Immature natural killer cell (primary cell): ENCODE results near the gene C1GALT1. TPM values are rescaled to one million over a fixed set of nuclear protein-coding genes. Genes with fewer than 3 reads are reported as not detected.

Experiments used
- DNase-seq, 3 donors: peaks; one replicate each; pipeline ENCODE4 v3.0.0; 2022; ENCODE audit warnings: mixed read lengths in 1 of 3
- H3K27ac Mint-ChIP-seq, 6 donors: one replicate each; pipeline ENCODE4 v1.8.0; 2020; ENCODE audit warnings: mixed read lengths in 6 of 6, mild to moderate bottlenecking in 5 of 6, inconsistent platforms in 4 of 6, moderate library complexity in 3 of 6
- H3K27me3 Mint-ChIP-seq, 3 donors: one replicate each; pipeline ENCODE4 v1.8.0; 2020 to 2021; ENCODE audit warnings: low read depth in 3 of 3, mild to moderate bottlenecking in 3 of 3, mixed read lengths in 3 of 3, moderate library complexity in 3 of 3, inconsistent platforms in 1 of 3
- H3K36me3 Mint-ChIP-seq, 3 donors: one replicate each; pipeline ENCODE4 v1.8.0; 2020; ENCODE audit warnings: mixed read lengths in 3 of 3, inconsistent platforms in 2 of 3, mild to moderate bottlenecking in 2 of 3
- H3K4me1 Mint-ChIP-seq, 2 donors: one replicate each; pipeline ENCODE4 v1.8.0; 2020; ENCODE audit warnings: inconsistent platforms in 2 of 2, mild to moderate bottlenecking in 2 of 2, mixed read lengths in 2 of 2, moderate library complexity in 1 of 2
- H3K4me3 Mint-ChIP-seq, 5 donors: one replicate each; pipeline ENCODE4 v1.8.0; 2020; ENCODE audit warnings: mild to moderate bottlenecking in 5 of 5, mixed read lengths in 5 of 5, inconsistent platforms in 3 of 5, moderate library complexity in 3 of 5
- H3K9me3 Mint-ChIP-seq, 6 donors: one replicate each; pipeline ENCODE4 v1.8.0; 2020; ENCODE audit warnings: mild to moderate bottlenecking in 6 of 6, mixed read lengths in 6 of 6, inconsistent platforms in 4 of 6, moderate library complexity in 3 of 6
- polyA plus RNA-seq, 3 donors: library from polyadenylated mRNA; unstranded; fragments of 300-500 nt; fragmentation: Illumina TruSeq; gene quantifications; one replicate each; pipeline ENCODE4 v1.2.3, GENCODE V29; 2021

C1GALT1 gene
- polyA plus RNA-seq, 3 donors from 2014 or later, result 56.8 to 83.9 (median 59.4) TPM

- peaks cover 18 to 24% (median 20%) of the 10 kb centered on the region in 3 donors for H3K36me3 Mint-ChIP-seq
- peaks cover 7 to 22% of the 10 kb centered on the region in 2 donors for H3K4me1 Mint-ChIP-seq
Measured at GRCh38 chr7:7176406-7177043, 5.8 kb upstream of the C1GALT1 start.

GRCh38 chr7:7177044-7177517, 5.3 kb upstream of the C1GALT1 start:
- peaks cover 9 to 26% of the 10 kb centered on the region in 2 donors for H3K4me1 Mint-ChIP-seq
- no peak for DNase-seq
- H3K36me3 Mint-ChIP-seq, result peaks cover 16 to 22% (median 18%) of the 10 kb centered on the region in 3 donors
- H3K9me3 Mint-ChIP-seq, result peaks cover 1 to 10% (median 7%) of the 10 kb centered on the region in 6 donors
- no peak overlapping the region for H3K4me3 Mint-ChIP-seq
- peaks cover 0 to 3% (median 0%) of the 10 kb centered on the region in 3 donors for H3K27me3 Mint-ChIP-seq
- H3K27ac Mint-ChIP-seq, result peak overlapping the region in 1 of 6 donors; percentile 63

More at GRCh38 chr7:7176406-7177043, 5.8 kb upstream of the C1GALT1 start:
- DNase-seq, result no peak
- H3K9me3 Mint-ChIP-seq, result peaks cover 1 to 15% (median 8%) of the 10 kb centered on the region in 6 donors
- peak overlapping the region in 1 of 6 donors; percentile 63 for H3K27ac Mint-ChIP-seq
- H3K27me3 Mint-ChIP-seq, result peaks cover 0 to 3% (median 0%) of the 10 kb centered on the region in 3 donors
- no peak overlapping the region for H3K4me3 Mint-ChIP-seq

DNA sequence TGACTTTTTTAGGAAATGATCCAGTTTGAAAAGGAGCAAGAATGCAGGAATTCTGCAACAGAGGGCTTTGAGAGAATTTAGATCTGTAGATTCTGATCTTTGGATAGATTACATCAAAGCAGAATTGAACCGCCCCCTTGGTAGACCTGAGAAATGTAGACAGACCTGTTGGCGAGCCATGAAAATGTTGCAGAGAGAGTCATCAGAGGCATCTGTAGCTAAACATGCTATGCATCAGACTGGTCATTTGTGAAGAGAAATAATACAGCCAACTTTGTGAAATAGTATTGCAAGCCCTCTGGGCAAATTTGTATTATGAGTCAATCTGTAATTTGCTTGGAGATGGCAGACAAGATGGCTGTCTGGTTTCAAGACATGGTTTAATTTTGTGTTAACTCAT, 4.3 kb upstream of the C1GALT1 start:
- no peak overlapping the region for H3K27ac Mint-ChIP-seq

DNA sequence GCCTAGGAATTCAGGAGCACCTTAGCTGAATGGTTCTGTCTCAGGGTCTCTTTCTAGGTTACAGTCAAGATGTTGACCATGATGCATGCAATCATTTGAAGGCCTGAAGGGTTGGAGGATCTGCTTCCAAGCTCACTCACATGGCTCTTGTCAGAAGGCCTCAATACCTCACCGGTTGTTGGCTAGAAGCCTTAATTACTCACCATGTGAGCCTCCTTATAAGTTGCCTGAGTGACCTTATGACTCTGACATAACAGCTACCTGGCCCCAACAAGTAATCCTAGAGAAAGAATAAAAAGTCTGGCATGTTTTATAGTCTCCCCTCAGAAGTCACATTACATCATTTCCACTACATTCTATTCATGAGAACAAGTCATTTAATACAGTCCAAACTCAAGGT, 3.4 kb upstream of the C1GALT1 start:
- Mint-ChIP-seq H3K4me3 (no peak overlapping the region), H3K9me3 (peaks cover 0 to 3% (median 0%) of the 10 kb centered on the region in 6 donors), H3K27ac (peak overlapping the region in 2 of 6 donors; percentile 3 to 59), H3K36me3 (peaks cover 4 to 9% (median 5%) of the 10 kb centered on the region in 3 donors), H3K4me1 (peaks cover 16 to 26% of the 10 kb centered on the region in 2 donors), H3K27me3 (peaks cover 0 to 5% (median 4%) of the 10 kb centered on the region in 3 donors)
- DNase-seq, result no peak

More for the DNA sequence above, 4.3 kb upstream of the C1GALT1 start:
- H3K27me3 Mint-ChIP-seq, result peaks cover 0 to 4% (median 3%) of the 10 kb centered on the region in 3 donors
- DNase-seq, result no peak
- peaks cover 9 to 26% of the 10 kb centered on the region in 2 donors for H3K4me1 Mint-ChIP-seq
- H3K4me3 Mint-ChIP-seq, result no peak overlapping the region
- H3K9me3 Mint-ChIP-seq, result peaks cover 0 to 4% (median under 1%) of the 10 kb centered on the region in 6 donors
- H3K36me3 Mint-ChIP-seq, result peaks cover 6 to 12% (median 8%) of the 10 kb centered on the region in 3 donors

GRCh38 chr7:7180725-7181449, 1.5 kb upstream of the C1GALT1 start:
- Mint-ChIP-seq H3K9me3 (no peaks in the 10 kb centered on the region), H3K27ac (peak overlapping the region; percentile 95 to 100 (median 99)), H3K4me1 (peaks cover 19 to 32% of the 10 kb centered on the region in 2 donors), H3K4me3 (peak overlapping the region; percentile 91 to 98 (median 93)), H3K36me3 (peaks cover 2 to 9% (median 4%) of the 10 kb centered on the region in 3 donors), H3K27me3 (peaks cover 0 to 5% (median 4%) of the 10 kb centered on the region in 3 donors)
- no peak for DNase-seq

DNA sequence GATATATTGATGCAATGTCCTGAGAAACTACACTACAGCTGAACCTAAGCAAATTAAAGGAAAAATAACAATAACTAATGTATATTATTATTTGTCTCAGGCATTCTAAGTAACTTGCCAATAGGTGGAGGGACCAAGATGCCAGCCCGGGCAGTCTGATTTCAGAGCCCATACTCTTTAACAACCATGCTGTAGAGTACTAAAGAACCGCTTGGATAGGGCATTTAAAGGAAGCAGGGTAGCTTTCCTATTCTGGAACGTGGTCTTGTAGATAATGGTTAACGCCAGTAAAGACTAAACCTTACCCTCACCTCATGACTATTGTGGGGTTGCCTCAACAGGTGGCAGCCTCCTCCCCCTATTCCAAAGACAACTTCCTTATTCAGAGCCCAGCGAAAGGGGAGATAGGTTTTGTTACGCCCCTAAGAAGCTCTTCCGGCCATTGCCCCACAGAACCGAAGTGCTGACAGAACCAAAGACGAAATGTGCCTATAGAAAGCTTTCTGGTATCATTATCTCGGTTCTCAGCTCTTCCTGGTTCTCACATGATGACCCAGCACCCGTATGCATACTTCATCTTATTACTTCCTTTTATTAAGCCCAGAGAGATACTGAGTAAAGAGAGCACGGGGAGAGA, 707 bp upstream of the C1GALT1 start:
- peaks cover 0 to 5% (median 4%) of the 10 kb centered on the region in 3 donors for H3K27me3 Mint-ChIP-seq
- H3K4me3 Mint-ChIP-seq, result peak overlapping the region; percentile 91 to 98 (median 93)
- peaks cover 2 to 7% (median 4%) of the 10 kb centered on the region in 3 donors for H3K36me3 Mint-ChIP-seq
- peak in 2 of 3 donors; percentile 76 to 77 for DNase-seq
- H3K4me1 Mint-ChIP-seq, result peaks cover 19 to 32% of the 10 kb centered on the region in 2 donors
- H3K9me3 Mint-ChIP-seq, result no peaks in the 10 kb centered on the region
- peak overlapping the region; percentile 95 to 100 (median 99) for H3K27ac Mint-ChIP-seq

DNA sequence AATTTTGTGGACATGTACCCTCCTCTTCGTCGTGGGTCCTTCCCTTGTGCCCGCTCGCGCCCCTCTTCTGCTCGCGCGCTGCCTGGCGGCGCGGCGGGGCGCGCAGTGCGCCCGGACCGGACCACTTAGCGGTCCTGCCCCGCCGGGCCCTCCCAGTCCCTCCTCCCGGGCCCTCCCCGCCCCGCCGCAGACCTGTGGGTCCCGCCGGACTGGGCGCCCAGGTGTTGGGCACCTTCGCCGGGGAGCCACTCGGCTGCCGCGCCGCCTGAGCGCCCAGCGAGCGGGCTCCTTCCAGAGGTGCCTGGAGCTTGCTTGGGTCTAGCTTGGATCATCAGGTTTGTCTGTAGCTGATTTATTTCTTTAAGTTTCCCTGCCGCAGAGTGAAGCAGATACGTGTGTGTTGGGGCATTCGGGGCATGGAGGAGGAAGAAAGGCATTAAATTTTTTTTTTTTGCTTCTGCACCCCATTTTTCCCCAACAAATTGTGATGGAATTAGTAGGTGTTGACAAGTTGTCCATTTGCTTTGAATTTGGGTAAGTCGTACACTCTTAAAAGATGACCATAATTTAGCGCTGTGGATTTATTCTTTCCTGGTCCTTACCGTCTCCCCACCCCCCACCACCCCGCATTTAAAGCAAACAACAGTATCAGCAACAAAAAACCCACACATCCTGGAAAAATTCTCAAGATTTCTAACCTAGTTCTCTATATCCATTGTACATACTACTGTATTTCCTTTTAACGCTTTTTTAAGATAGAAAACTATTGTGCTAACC, 905 bp downstream of the C1GALT1 start:
- Mint-ChIP-seq H3K4me3 (peak overlapping the region; percentile 91 to 98 (median 93)), H3K27me3 (peaks cover 0 to 5% (median 4%) of the 10 kb centered on the region in 3 donors), H3K36me3 (peaks cover 2 to 4% (median 4%) of the 10 kb centered on the region in 3 donors), H3K4me1 (peaks cover 19 to 32% of the 10 kb centered on the region in 2 donors), H3K27ac (peak overlapping the region; percentile 83 to 99 (median 92)), H3K9me3 (no peaks in the 10 kb centered on the region)
- DNase-seq, result peak in 2 of 3 donors; percentile 59 to 61

DNA sequence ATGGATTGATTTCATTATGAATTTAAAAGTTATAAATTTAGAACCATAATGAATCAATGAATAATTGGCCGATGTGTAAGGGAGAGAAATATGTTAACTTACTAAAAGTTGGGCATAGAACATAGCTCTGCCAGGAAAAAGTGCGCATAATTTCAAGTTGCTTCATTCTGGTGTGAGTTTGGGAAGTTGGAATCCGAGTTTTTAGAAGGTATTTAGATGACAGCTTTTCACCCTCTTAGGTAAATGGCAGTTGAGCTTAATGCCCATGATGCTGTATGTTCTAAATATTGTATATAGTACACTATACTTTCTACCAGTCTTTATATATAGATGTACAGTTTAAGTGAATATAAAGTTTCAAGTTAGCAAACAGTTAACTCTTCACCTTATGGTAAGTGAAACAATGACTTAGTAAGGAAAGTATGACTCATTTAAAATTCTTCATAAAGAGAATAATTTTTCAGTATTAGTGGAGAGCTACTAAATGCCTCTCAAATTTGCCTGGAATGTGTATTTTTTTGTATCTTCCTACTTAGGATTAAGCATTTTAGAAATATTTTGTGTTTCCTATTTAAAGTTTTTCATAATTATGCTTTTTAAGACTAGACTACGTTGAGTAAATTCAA, 1.6 kb downstream of the C1GALT1 start:
- no peak for DNase-seq

DNA sequence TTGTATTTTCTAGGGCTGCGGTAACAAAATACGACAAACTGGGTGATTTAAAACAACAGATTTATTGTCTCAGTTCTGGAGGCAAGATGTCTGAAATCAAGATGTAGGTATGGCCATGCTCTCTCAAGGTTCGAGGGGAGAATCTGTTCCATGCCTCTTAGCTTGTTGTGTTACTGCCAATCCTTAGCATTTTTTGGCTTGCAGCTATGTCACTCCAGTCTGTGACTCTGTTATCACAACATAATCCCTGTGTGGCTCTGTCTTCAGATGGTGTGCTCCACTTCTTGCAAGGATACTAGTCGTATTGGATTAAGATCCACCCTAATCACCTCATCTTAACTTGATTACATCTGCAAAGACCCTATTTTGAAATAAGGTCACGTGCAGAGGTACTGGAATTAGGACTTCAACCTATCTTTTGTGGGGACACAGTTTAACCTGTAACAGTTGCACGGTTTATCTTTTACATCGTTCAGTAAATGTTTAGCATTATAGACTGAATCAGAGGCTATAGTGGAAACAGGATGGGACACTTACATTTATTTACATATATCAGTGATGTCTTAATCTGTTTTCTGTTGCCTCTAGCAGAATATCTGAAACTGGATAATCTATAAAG, 3.1 kb downstream of the C1GALT1 start:
- H3K36me3 Mint-ChIP-seq, result no peaks in the 10 kb centered on the region
- peaks cover 12 to 36% of the 10 kb centered on the region in 2 donors for H3K4me1 Mint-ChIP-seq
- H3K4me3 Mint-ChIP-seq, result peak overlapping the region in 1 of 5 donors; percentile 4
- no peaks in the 10 kb centered on the region for H3K9me3 Mint-ChIP-seq
- DNase-seq, result no peak
- peaks cover 0 to 5% (median 4%) of the 10 kb centered on the region in 3 donors for H3K27me3 Mint-ChIP-seq
- peak overlapping the region in 1 of 6 donors; percentile 8 for H3K27ac Mint-ChIP-seq

More for the DNA sequence above, 1.6 kb downstream of the C1GALT1 start:
- Mint-ChIP-seq H3K9me3 (no peaks in the 10 kb centered on the region), H3K4me1 (peaks cover 19 to 36% of the 10 kb centered on the region in 2 donors), H3K27ac (peak overlapping the region; percentile 72 to 96 (median 91)), H3K36me3 (peaks cover 0 to 2% (median 2%) of the 10 kb centered on the region in 3 donors), H3K4me3 (peak overlapping the region; percentile 91 to 98 (median 93)), H3K27me3 (peaks cover 0 to 5% (median 4%) of the 10 kb centered on the region in 3 donors)

- peaks cover 0 to 3% (median 0%) of the 10 kb centered on the region in 3 donors for H3K36me3 Mint-ChIP-seq
- no peak for DNase-seq
- H3K9me3 Mint-ChIP-seq, result no peaks in the 10 kb centered on the region
- H3K4me1 Mint-ChIP-seq, result peaks cover 0 to 37% of the 10 kb centered on the region in 2 donors
- H3K27me3 Mint-ChIP-seq, result peaks cover 0 to 2% (median 0%) of the 10 kb centered on the region in 3 donors
- no peak overlapping the region for H3K4me3 Mint-ChIP-seq
- H3K27ac Mint-ChIP-seq, result no peak overlapping the region
Measured at GRCh38 chr7:7188091-7188490, 5.7 kb downstream of the C1GALT1 start.

GRCh38 chr7:7188742-7189141, 6.4 kb downstream of the C1GALT1 start:
- Mint-ChIP-seq H3K4me1 (peaks cover 0 to 38% of the 10 kb centered on the region in 2 donors), H3K27ac (peak overlapping the region in 1 of 6 donors; percentile 67), H3K27me3 (no peaks in the 10 kb centered on the region), H3K9me3 (no peaks in the 10 kb centered on the region), H3K36me3 (peaks cover 0 to 4% (median 0%) of the 10 kb centered on the region in 3 donors), H3K4me3 (no peak overlapping the region)
- no peak for DNase-seq

DNA sequence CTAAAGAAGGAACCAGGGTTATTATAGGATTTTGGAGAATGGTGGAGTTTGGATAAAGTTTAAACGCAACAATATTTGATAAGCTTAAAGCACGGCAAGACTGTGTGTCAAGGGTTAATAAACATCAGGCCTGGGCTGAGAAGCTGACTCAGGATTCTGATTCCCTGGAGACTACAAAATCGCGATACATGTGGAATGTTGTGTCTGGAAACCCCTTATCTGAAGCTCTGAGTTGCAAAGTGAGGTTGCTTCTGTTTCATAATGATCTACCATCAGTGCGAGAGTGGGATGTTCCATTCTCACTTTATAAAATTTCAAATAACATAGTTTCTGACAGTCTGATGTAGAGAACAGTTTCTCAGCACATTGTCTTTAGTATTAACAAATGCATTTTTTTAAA, 7.8 kb downstream of the C1GALT1 start:
- Mint-ChIP-seq H3K36me3 (peaks cover 0 to 4% (median 0%) of the 10 kb centered on the region in 3 donors), H3K4me1 (peaks cover 0 to 39% of the 10 kb centered on the region in 2 donors), H3K27ac (peak overlapping the region in 1 of 6 donors; percentile 39), H3K27me3 (no peaks in the 10 kb centered on the region), H3K4me3 (no peak overlapping the region), H3K9me3 (no peaks in the 10 kb centered on the region)
- no peak for DNase-seq
